AG08395 (cell line): ENCODE measurements around the gene SIRT7.

Source experiments
- DNase-seq: peaks from one replicate; pipeline ENCODE4 v3.0.0; 2012; ENCODE audit warnings: mixed read lengths, low spot score

The SIRT7 gene

DNA sequence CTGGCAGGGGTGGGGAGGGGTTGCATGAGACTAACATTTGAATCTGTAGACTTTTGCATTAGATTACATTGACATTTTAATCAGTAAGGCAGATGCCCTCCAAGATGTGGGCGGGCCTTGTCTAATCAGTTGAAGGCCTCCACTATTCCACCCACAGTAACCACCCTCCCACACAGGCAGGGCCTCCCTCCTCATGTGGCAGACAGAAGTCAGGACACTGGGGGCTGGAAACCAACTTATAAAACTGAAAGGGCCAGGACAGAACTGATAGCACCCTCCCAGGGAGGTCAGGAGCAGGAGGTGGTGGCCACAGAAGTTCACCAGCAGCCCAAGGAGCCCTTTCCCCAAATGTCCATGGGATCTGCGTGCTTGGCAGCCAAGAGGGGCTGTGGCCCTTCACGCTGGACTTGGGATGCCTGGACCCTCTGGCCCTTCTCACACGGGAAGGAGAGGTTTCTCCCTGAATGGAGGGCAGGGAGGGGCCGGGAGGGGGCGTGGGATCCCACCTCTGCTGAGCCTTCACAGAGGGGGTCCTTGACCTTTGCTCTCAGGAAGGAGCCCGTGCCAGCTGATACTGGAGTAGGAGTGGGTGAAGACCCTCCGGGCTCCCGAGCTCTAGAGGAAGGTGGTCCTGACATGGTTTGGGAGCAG is 14.5 kb upstream of the SIRT7 start:
- no peak for DNase-seq

DNA sequence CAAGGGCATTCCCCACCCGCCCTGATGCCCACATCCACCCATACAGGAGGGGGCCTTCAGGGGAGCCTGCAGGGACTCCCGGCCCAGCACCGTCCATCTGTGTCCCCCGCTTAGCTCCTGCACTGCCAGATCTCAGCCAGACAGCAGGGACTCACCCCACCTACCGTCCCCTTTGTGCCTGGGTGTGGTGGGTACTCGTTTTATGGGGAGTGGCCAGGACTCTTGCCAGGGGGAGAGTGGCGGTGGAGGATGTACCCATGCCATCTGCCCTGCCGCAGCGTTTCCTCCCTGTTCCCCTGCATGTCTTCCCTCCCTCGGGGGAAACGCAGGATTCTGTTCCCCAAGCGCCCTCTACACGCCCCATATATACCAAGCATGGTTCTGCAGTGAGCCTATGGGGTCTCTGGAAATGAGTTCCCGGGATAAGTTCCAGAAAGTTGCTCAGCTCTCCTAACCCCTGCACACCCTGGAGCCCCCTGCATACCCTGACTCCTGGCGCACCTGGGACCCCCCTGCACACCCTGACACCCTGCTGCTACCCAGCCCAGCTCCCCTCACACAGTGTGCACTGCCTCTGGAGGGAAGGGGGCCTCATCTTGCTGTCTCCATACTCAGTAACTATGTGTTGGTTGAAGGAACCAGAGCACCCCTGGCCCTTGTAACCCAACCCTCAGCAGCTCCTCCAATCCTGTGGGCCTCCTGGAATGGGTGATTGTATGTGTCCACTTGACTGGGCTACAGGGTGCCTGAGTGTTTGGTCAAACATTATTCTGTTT is 13.8 kb upstream of the SIRT7 start:
- no peak for DNase-seq

- no peak for DNase-seq
Observed at GRCh38 chr17:81931189-81931556, 13.2 kb upstream of the SIRT7 start.

DNA sequence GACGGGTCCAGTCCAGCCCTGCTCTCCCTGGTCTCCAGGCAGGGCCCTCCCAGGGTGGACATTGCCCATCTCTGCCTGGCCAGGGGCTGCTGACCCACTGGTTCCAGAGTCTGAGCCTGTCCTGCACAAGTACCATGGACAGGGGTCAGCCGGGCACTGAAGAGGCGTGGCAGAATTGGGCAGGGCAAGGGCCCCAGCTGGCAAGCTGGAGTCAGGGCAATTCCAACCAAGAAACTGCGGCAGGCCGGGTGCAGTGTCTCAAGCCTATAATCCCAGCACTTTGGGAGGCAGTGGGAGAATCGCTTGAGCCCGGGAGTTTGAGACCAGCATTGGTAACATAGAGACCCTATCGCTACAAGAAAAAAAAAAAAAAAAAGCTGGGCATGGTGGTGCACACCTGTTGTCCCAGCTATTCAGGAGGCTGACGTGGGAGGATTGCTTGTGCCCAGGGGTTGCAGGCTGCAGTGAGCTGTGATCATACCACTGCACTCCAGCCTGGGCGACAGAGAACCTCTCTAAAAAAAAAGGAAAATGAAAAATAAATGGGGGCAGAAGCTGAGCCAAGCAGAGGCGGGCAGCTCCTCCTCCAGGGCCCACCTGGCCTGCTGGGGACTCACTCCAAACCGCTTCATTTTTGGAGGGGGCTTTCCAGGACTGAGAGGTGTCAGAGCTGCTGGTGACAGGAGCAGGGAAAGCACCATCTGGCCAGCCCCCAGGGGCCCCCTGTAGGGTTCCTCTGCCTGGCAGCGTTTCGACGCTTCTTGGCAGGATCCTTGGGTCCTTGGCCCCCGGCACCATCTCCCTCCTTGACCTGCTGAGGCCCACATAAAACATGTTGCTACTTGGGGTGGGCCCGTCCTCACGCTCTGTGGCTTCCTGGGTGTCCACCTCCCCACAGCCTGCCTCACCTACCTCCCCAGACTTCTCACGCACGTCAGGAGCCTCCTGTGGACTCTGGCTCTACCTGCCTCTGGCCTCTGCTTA is 12.5 kb upstream of the SIRT7 start:
- DNase-seq: no peak

DNA sequence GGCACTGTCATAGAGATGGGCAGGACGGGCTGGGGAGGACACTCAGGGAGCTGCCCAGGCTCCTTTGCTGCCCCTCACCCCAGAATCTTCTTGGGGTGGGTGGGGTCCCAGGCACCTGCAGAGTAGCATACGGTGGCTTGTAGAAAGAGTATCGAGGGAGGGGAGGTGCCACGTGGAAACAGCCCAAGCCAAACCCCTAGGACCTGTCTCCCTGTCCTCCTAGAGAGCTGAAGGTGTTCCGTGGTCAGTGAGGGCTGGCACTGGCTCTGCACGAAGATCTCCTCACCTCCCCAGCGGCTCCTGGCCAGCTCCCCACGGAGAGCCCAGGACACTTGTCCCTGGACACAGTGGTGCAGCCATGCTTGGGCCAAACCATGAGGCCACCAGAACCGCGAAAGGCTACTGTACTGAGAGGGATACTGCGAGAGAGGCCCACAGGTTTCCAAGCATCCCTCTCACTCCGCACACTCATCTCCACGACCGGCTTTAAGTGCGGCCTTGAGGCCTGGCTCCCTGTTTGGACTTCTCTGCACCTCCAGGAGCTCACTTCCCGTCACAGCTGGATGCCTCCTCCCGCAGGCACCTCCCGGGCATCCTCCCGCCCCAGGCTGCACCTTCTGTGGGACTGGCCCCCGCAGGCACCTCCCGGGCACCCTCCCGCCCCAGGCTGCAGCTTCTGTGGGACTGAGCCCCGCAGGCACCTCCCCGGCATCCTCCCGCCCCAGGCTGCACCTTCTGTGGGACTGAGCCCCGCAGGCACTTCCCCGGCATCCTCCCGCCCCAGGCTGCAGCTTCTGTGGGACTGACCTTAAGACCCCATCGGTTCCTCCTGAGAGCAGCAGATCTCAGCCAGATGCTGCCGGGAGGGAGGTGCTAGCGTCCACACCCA is 11.5 kb upstream of the SIRT7 start:
- DNase-seq: no peak

GRCh38 chr17:81928544-81929252 is 10.7 kb upstream of the SIRT7 start:
- DNase-seq: no peak

DNA sequence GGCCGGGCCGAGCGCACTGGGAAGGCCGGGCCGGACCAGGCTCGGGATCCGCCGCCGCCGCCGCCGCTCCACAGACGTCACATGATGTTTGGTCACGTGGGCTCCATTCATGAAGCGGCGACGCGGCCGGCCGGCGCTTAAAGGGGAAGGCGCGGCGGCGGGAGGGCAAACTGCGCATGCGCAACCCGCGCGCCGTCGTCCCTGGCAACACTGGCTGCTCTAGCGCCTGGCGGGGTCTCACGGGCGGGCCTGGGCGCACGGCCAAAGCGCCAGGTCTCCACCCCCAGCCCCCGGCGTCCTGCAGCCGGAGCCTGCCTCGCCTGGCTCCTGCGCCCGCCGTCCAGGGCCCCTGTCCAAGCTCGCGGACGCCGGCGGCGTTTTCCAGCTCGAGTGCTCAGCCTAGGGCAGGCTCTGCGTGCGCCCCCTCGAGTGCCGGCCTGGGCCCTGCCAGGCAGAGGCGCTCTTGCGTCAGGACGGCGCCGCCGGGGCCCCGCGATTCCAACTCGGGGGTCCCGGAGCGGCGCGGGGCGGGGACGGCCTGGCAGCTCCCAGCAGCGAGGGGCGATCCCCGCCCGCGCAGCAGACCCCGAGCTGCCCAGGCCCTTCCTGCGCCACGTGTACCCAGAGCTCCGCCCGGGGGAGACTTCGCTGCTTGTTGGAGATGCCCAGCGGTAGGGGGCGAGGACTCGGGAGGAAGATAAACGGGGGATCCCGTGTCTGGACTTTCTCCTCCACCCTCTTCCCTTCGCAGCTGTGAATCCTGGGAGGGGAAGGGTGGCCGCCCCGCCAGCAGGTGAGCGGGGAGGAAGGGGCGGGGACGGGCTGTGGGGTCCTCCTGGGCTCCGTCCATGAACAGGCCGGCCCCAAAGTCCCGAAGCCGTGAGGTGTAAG is 9.9 kb upstream of the SIRT7 start, which contains the start of gene MAFG:
Gene MAFG, minus strand, starts transcription at position 83 of the 891 bp plus-strand sequence. CDS start 4,550 bp downstream, outside the sequence.
- peak; percentile 96 for DNase-seq

- DNase-seq: no peak
Observed at GRCh38 chr17:81927152-81927652, 9.2 kb upstream of the SIRT7 start.

GRCh38 chr17:81926451-81927151 is 8.6 kb upstream of the SIRT7 start:
- peak; percentile 86 for DNase-seq

DNA sequence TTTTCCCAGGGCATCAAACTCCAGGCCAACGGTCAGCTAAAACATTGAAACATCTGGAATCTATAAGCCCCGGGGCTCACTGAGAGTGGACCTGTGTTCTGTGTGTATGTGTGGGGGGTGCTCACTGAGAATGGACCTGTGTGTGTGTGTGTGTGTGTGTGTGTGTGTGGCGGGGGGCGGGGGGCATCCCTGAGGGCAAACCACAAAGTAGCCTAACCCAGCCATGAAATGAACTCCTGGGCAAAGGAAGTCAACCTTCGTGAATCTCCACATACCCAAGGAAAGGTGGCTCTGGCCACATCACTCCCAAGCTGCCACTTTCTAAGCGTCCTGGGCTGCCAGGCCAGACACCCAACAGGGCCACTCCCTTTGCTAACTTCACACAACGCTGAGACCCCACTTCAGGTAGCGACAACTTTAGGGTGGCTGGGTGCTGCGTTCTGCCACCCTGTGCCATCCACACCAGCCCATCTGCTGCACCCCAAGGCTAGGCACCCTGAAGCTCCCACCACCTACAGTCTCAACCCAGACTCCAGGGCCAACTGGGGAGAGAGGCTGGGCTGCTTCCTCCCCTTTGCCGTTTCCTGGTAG is 8.0 kb upstream of the SIRT7 start:
- DNase-seq: no peak

DNA sequence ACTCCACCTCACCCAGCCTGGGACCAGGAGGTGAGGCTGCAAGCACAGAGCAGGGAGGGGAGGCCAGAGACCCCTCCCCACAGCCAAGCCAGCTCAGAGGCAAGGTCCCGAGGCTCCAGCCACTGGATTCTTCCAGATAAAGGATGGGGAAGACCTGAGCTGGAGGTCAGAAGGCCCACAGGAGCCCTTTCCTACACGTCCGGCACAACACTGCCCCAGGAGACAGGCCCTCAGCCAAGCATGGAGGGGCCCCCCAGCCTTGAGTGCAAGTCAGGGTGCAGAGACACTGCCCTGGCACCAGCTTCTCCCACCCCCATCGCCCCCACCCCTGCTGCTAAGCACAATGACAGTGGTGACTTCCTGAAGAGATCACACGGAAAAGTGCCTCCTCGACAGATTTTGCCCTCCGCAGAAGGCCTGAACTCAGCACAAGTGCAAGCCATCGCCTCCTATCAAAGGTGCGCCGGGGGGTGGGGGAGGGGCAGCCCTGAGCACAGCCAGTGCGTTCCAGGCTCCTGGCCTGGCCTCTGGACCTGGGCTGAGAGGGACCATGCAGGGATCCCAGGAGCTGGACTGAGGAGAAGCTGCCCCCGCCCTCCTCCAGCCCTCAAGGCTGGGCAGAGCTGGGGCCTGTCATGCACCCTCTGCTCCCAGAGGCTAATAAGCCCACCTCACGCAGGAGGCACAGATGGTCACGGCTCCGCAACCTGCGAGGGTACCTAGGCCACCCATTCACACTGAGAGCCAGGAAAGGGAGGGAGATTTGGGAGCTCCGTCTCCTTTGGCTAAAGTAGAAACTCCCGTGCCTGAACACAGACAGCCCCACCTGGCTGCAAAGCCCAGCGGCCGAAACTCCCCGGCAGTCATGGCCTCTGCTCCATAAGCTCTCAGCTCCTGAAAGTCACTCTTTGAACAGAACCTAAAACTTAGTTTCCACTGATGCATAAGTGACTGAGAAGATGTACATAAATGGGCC is 6.9 kb upstream of the SIRT7 start:
- no peak for DNase-seq

DNA sequence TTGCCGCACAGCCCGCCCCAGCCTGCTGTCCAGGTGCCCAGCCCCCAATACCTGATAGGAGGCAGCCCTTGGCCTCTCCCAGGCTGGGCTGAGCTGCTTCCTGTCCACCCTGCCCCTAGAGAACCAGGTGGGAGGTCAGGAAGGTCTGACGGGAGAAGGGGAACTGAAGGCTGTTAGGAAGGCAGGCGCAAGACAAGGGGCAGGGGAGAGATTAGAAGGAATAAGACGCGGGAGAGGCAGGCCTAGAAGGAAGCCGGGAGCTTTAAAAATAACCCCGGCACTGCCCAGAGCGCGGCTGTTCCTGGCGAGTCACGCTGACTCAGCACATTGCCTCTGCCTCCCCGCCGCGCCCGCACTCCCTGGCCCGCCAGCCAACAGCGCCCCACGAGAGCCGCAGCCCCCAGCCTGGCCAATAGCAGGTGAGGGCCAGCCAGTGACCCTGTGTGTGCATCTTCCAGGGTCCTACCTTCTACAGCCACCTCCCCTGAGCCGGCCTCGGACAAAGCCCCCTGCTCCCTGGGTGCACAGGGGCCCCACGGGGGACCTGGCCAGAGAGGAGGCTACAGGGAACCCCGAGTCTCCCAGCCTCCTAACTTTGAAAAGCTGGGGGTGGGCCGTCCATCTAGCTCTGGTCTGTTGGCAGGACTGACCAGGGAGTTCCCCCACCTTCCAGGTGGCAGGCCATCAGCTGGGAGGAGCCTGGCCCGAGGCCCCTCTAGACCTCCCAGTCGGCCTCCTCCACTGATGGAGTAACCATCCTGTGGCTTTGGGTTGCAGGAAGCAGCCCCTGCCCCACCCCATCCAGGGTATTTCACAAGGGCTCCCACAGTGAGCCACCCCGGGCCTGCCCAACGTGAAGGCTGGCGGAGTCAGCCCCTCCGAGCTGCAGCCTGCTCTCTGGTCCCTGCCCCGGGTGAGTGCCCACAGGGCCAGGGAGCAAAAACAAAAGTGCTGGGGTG is 5.6 kb upstream of the SIRT7 start:
- DNase-seq: peak; percentile 80

DNA sequence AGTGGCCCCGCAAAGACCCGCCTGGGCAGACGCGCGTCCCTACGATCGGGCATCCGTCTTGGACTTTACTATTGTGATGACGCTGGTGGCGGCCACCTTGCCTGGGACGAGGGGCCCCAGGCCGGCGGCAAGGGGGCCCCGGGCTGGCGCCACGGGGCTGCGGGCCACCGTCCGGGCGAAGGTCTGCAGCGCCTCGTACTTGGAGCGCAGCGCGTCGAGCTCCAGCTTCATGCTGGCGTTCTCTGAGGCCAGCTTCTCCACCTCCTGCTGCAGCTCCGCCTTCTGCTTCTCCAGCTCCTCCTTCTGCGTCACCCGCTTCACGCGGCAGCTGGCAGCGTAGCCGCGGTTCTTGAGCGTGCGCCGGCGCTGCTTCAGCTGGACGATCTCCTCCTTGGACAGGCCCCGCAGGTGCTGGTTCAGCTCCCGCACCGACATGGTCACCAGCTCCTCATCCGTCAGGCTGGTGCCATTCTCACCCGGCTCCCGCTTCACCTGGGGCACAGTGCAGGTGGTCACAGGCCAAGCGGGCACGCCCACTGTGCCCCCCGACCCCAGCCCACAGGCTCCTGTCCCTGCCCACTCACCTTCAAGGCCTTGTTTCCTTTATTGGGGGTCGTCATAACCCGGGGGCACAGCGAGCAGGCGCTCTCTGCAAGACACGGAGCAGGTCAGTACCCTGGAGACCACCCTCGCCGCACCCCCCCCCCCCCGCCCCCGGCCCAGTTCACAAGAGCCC is 4.8 kb upstream of the SIRT7 start:
- no peak for DNase-seq

GRCh38 chr17:81921996-81922565 is 4.1 kb upstream of the SIRT7 start:
- no peak for DNase-seq

DNA sequence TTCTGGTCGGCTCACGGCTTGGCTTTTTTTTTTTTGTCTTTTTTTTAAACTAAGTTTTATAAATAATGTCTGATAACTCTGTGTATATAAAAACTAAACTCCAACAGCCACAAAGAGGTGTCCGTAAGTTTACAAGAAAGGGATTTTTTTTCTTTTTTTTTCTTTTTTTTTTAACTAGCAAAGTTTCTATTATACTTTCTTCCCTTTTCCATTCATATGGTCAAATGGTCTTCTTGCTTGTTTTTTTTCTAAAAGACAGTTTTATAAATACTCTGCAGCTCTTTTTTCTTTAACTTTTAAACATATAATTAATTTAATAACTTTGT is 3.5 kb upstream of the SIRT7 start:
- DNase-seq: no peak
